Stromal cell of bone marrow (primary cell): ENCODE measurements around the gene SYT9.
A peak's percentile ranks its signal among the peaks of the same experiment; 100 is the strongest.
"Not testable (repeated sequence)": the region's sequence is repeated elsewhere in the genome, so short reads cannot be mapped to it uniquely, and the experiment has no call there.

ENCODE experiments used
- DNase-seq: peaks from one replicate; pipeline ENCODE4 v3.0.0-alpha.2; 2012; ENCODE audit warnings: low read depth

Gene SYT9

GRCh38 chr11:7272373-7272772, 20.7 kb downstream of the SYT9 start:
- no peak for DNase-seq

GRCh38 chr11:7275133-7275532, 23.4 kb downstream of the SYT9 start:
- no peak for DNase-seq

DNA sequence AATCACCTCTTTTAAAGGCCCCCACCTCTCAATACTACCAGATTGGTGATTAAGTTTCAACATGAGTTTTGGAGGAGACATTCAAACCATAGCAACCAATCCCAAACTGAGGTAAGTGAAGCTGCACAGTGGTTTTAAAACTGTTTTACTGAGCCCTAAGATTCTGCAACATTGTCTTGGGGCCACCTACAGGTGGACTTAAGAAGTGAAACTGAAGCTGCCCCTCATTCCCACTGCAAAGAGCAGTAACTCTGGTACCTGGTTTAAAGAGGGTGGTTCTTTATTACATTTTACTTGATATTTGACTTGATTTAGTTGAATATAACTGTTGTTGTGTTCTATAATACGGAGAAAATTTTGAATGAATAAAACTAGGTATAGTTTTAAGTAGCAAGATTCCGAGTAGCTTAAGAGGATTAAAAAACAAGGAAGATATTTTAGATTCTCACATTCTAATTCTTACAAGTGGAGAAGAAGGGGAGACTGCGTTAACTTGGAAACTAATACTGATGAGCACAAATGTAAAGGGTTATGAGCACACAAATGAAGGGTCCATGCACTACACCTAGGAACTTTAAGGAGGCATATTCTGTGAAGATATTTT, 26.7 kb downstream of the SYT9 start:
- peak; percentile 15 for DNase-seq

- no peak for DNase-seq
These were observed 28.0 kb downstream of the SYT9 start for GRCh38 chr11:7279676-7280075.

- DNase-seq, result no peak
These were observed 29.4 kb downstream of the SYT9 start for GRCh38 chr11:7281079-7281478.

DNA sequence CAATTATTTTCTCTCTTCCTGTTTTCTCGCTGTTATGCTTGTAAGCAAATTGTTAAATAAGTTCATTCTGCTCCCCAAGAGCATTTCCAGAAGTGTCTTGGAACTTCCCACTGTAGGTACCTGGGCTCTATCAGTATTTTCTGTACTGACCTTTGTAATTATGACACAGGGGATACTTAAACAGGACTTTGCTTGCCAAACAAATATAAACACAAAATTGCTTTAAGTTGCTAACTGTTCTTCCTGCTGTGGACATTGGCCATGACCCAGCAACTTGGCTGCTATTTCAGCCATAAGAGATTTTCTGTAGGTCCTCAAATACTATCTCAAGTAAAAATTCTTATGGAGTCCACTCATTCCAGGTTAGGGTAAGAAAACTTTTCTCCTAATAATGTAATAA, 30.1 kb downstream of the SYT9 start:
- no peak for DNase-seq

DNA sequence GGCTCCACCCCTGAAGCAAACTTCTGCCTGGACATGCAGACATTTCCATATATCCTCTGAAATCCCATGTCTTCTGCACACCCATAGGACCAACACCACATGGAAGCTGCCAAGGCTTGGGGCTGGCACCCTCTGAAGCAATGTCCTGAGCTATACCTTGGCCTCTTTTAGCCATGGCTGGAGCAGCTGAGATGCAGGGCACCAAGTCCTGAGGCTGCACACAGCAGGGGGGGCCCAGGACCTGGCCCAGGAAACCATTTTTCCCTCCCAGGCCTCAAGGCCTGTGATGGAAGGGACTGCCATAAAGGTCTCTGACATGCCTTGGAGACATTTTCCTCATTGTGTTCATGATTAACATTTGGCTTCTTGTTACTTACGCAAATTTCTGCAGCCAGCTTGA, 34.5 kb downstream of the SYT9 start:
- DNase-seq, result no peak

- no peak for DNase-seq
These were observed 39.6 kb downstream of the SYT9 start for GRCh38 chr11:7291100-7291829.

GRCh38 chr11:7292922-7293321, 41.2 kb downstream of the SYT9 start:
- no peak for DNase-seq

DNA sequence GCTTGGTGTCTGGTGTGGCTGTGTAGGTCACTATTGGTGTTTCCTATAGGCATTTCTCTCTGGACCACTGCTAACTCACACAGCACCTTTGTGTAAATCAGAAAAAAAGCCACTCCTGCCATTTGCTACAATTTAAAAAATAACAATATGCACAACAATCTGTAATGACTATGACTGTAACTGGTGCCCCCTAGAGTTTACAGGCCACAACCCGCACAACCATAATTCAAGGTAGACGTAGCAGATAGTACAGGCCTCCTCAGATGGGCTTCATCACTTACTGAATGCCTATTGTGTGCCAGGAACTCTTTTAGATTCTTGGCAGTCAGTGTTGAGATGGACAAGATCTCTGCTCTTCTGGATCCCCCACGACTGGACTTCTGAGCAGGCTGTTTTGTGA, 47.7 kb downstream of the SYT9 start:
- no peak for DNase-seq

GRCh38 chr11:7300281-7300680, 48.6 kb downstream of the SYT9 start:
- no peak for DNase-seq

DNA sequence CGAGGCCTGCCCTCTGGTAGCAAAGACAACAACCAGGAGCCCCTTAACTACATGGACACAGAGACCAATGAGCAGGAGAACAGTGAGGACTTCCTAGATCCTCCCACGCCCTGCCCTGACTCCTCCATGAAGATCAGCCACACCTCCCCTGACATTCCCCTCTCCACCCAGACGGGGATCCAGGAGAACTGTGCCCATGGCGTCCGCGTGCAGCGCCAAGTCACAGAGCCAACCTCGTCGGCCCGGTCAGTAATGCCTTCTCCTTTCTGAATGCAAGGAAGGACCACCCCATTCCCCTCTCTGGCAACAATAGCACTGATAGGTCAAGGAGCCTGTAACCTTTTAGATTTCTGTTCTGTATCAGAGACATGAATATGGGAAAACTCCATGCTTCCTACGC, 51.4 kb downstream of the SYT9 start:
- no peak for DNase-seq

DNA sequence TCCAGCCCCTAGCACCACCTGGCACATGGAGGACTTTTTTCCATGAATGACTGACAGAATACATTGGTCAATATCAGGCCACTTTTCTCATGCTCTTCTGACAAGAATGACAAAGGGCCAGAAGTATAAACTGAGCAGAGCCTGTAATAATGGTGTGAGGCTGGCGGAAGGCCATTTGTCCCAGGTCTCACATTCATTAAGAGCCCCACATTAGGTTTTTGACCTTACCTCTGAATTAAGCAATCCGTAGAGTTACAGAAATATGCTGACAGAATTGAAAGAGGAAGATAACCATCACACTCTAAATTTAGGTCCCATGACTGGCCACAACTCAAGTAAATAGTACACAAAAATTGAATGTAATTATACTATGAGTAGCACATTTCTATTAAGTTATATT, 55.2 kb downstream of the SYT9 start:
- no peak for DNase-seq

DNA sequence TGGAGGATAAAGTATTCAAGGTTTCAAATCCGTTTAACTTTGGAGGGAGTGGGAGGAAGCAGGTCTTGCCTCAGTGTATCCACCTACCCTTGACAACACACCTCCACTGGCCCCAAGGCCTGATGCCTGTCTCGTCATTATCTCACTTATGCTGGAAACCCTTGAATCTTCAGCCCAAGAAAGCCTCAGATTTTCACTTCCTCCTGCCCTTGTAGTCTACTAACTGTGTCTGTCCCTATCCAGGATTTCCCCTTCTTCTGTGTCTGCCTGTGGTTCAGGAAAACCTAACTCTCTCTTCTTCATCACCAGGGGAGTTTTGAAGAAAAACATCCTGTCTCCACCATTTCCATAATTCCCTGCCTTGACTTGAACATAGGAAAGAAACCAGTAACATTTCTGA, 56.1 kb downstream of the SYT9 start:
- DNase-seq, result no peak

GRCh38 chr11:7311903-7312302, 60.2 kb downstream of the SYT9 start:
- no peak for DNase-seq

- no peak for DNase-seq
These were observed 63.3 kb downstream of the SYT9 start for GRCh38 chr11:7314811-7315604.

GRCh38 chr11:7319501-7319900, 67.8 kb downstream of the SYT9 start:
- no peak for DNase-seq

DNA sequence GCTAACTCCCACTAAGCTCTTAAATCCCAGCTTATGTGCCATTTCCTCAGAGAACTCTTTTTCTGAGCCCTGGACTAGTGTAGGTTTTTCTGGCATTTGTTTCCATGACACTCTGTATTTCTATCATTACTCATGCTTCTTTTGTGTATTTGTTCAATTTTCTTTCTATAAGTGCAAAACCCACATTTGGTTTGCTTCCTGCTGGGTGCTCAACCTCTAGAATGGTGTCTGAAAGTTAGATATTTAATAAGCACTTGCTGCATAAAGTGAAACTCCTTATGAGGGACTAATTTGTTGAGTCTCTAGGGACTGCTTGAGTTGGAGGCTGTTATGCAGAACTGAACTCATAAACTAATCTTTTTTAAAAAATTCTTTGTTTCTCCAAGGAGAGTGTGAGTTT, 68.6 kb downstream of the SYT9 start:
- no peak for DNase-seq

GRCh38 chr11:7321473-7322450, 70.1 kb downstream of the SYT9 start:
- DNase-seq, result no peak

GRCh38 chr11:7332451-7332850, 80.7 kb downstream of the SYT9 start:
- no peak for DNase-seq

DNA sequence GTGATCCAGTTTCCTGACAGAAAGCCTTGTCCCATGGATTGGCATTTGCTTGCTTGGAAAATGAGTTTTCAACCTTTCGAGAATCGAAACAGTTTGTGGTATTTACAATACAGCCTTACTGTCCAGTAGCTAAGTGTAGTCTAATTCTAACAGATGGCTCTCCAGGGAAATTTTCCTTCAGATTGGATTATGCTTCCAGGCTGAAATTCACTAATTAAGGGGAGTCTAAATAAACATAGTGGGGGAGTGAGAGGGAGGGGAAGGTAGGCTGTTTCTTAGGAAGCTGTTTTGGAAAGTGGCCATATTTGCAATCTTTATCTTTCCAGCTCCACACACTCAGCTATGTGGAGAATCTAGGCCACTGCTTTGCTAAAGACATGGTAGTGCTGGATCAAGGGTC, 81.3 kb downstream of the SYT9 start:
- no peak for DNase-seq

DNA sequence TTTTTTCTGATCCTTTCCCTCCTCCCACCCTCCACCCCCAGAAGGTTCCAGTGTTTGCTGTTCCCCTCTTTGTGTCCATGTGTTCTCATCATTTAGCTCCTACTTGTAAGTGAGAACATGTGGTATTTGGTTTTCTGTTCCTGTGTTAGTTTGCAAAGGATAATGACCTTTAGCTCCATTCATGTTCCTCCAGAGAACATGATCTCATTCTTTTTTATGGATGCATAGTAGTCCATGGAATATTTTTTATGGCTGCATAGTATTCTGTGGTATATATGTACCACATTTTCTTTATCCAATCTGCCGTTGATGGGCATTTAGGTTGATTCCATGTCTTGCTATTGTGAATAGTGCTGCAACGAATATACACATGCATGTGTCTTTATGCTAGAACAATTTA, 83.7 kb downstream of the SYT9 start:
- not testable (repeated sequence) for DNase-seq
